ENCODE results near the gene SLIT3. TPM values are rescaled to one million over a fixed set of nuclear protein-coding genes. Genes with fewer than 3 reads are reported as not detected.
A peak's percentile ranks its signal among the peaks of the same experiment; 100 is the strongest.

The SLIT3 gene
- total RNA-seq, 1 experiment from 2014 or later, result not detected

- TF ChIP-seq, protein P1, sequence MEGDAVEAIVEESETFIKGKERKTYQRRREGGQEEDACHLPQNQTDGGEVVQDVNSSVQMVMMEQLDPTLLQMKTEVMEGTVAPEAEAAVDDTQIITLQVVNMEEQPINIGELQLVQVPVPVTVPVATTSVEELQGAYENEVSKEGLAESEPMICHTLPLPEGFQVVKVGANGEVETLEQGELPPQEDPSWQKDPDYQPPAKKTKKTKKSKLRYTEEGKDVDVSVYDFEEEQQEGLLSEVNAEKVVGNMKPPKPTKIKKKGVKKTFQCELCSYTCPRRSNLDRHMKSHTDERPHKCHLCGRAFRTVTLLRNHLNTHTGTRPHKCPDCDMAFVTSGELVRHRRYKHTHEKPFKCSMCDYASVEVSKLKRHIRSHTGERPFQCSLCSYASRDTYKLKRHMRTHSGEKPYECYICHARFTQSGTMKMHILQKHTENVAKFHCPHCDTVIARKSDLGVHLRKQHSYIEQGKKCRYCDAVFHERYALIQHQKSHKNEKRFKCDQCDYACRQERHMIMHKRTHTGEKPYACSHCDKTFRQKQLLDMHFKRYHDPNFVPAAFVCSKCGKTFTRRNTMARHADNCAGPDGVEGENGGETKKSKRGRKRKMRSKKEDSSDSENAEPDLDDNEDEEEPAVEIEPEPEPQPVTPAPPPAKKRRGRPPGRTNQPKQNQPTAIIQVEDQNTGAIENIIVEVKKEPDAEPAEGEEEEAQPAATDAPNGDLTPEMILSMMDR (conservative IDR thresholded peaks at IDR 0.05), result no peak
- TF ChIP-seq EZH2 (IDR thresholded peaks at IDR 0.05; ENCODE audit: low read depth), result no peak
- Histone ChIP-seq H3K9me3 (ENCODE audit: insufficient read depth, low read depth) (no peaks in the 10 kb centered on the region), H3K9me2 (ENCODE audit: insufficient read depth) (no peaks in the 10 kb centered on the region; the same call in 1 of the 2 replicates), H3K79me2 (ENCODE audit: low read depth) (no peaks in the 10 kb centered on the region), H2AFZ (no peak overlapping the region), H3K27ac (no peak overlapping the region), H3K4me3 (no peak overlapping the region), H3K27me3 (ENCODE audit: insufficient read depth, low read depth) (no peaks in the 10 kb centered on the region), H3K4me1 (replicated peaks; ENCODE audit: insufficient read depth) (no peaks in the 10 kb centered on the region), H3K36me3 (ENCODE audit: low read depth) (no peaks in the 10 kb centered on the region), H3F3A (ENCODE audit: insufficient read depth, low read depth) (no peaks in the 10 kb centered on the region), H4K20me1 (ENCODE audit: insufficient read depth) (no peaks in the 10 kb centered on the region), H3K4me2 (no peak overlapping the region)
- no TSS peak for BruUV-seq (replicated peaks)
- peak in 1 of 2 experiments; percentile 41 for DNase-seq
- ChIA-PET POLR2A (ENCODE audit: unreplicated experiment) (no interaction called here), CTCF (no interaction called here)
- intact Hi-C loops (cut with micrococcal nuclease; ENCODE audit: unreplicated experiment), result no loop called here
Measured at GRCh38 chr5:168624850-168625364, 676.0 kb downstream of the SLIT3 start.

DNA sequence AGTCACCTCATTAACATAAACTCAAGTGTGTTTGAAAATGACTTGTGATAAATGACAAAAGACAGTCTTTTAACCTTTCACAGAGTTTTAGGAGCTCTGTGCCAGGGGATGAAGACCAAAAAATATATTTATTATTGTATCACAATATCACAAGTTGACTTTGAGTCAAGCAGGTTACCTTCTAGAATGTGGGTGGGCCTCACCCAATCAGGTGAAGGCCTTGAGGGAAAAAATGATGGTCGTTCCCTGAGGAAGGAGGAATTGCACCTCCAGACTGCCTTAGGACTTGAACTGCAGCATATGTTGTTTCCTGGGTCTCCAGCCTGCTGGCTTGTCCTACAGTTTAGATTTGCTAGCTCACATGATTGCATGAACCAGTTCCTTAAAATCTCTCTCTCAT is 680.1 kb downstream of the SLIT3 start:
- no peaks in the 10 kb centered on the region for H3K79me2 ChIP-seq (ENCODE audit: low read depth)
- no peak overlapping the region for H3K4me3 ChIP-seq
- TF ChIP-seq EZH2 (IDR thresholded peaks at IDR 0.05; ENCODE audit: low read depth), result no peak
- TF ChIP-seq, protein P1 (conservative IDR thresholded peaks at IDR 0.05), result no peak
- DNase-seq, result no peak
- H3K27ac ChIP-seq, result no peak overlapping the region
- no peaks in the 10 kb centered on the region for H3F3A ChIP-seq (ENCODE audit: insufficient read depth, low read depth)
- ChIA-PET CTCF (no interaction called here), POLR2A (ENCODE audit: unreplicated experiment) (no interaction called here)
- no peaks in the 10 kb centered on the region for H3K36me3 ChIP-seq (ENCODE audit: low read depth)
- H3K4me2 ChIP-seq, result no peak overlapping the region
- H3K27me3 ChIP-seq (ENCODE audit: insufficient read depth, low read depth), result no peaks in the 10 kb centered on the region
- H3K9me2 ChIP-seq (ENCODE audit: insufficient read depth), result no peaks in the 10 kb centered on the region; the same call in 1 of the 2 replicates
- no peaks in the 10 kb centered on the region for H4K20me1 ChIP-seq (ENCODE audit: insufficient read depth)
- H3K9me3 ChIP-seq (ENCODE audit: insufficient read depth, low read depth), result no peaks in the 10 kb centered on the region
- no peak overlapping the region for H2AFZ ChIP-seq
- no TSS peak for BruUV-seq (replicated peaks)
- intact Hi-C loops (cut with micrococcal nuclease; ENCODE audit: unreplicated experiment), result no loop called here
- no peaks in the 10 kb centered on the region for H3K4me1 ChIP-seq (replicated peaks; ENCODE audit: insufficient read depth)

GRCh38 chr5:168614661-168615060 is 686.3 kb downstream of the SLIT3 start:
- Histone ChIP-seq H3F3A (ENCODE audit: insufficient read depth, low read depth) (no peaks in the 10 kb centered on the region), H2AFZ (no peak overlapping the region), H3K79me2 (ENCODE audit: low read depth) (no peaks in the 10 kb centered on the region), H3K27ac (no peak overlapping the region), H3K4me3 (no peak overlapping the region), H3K27me3 (ENCODE audit: insufficient read depth, low read depth) (no peaks in the 10 kb centered on the region), H3K4me2 (no peak overlapping the region), H3K36me3 (ENCODE audit: low read depth) (no peaks in the 10 kb centered on the region), H3K9me3 (ENCODE audit: insufficient read depth, low read depth) (no peaks in the 10 kb centered on the region), H4K20me1 (ENCODE audit: insufficient read depth) (no peaks in the 10 kb centered on the region), H3K4me1 (replicated peaks; ENCODE audit: insufficient read depth) (no peaks in the 10 kb centered on the region), H3K9me2 (ENCODE audit: insufficient read depth) (no peaks in the 10 kb centered on the region)
- ChIA-PET POLR2A (ENCODE audit: unreplicated experiment) (no interaction called here), CTCF (no interaction called here)
- DNase-seq, result no peak
- BruUV-seq (replicated peaks), result no TSS peak
- TF ChIP-seq, protein P1 (conservative IDR thresholded peaks at IDR 0.05), result no peak
- TF ChIP-seq EZH2 (IDR thresholded peaks at IDR 0.05; ENCODE audit: low read depth), result no peak
- intact Hi-C loops (cut with micrococcal nuclease; ENCODE audit: unreplicated experiment), result no loop called here

Measured in PC-9 (cell line).